GM06990 (cell line): ENCODE results near the gene PIGS.
"Not testable (repeated sequence)": the region's sequence is repeated elsewhere in the genome, so short reads cannot be mapped to it uniquely, and the experiment has no call there.

Source experiments
- DNase-seq: peaks from one replicate; pipeline ENCODE4 v3.0.0-alpha.2; 2011; ENCODE audit not compliant: insufficient read length; ENCODE audit errors: extremely low read depth
- H3K27me3 ChIP-seq: replicated peaks from 2 replicates; pipeline ENCODE4 v1.6.0; 2011; ENCODE audit warnings: low read length; ENCODE audit not compliant: control insufficient read depth, insufficient read depth
- H3K36me3 ChIP-seq: 2 replicates; pipeline ENCODE4 v1.5.1; 2011; ENCODE audit warnings: low read length; ENCODE audit not compliant: control insufficient read depth, insufficient read depth
- H3K4me3 ChIP-seq: replicated peaks from 2 replicates; pipeline ENCODE4 v1.5.1; 2011; ENCODE audit warnings: low read depth, mild to moderate bottlenecking, control low read depth, low read length
- TF ChIP-seq, protein P1 (sequence below): IDR thresholded peaks from 2 replicates; pipeline ENCODE4 v1.5.1; 2011; ENCODE audit warnings: low read length, control low read depth, mild to moderate bottlenecking, inconsistent platforms; ENCODE audit not compliant: insufficient read depth, poor library complexity, severe bottlenecking

The PIGS gene

DNA sequence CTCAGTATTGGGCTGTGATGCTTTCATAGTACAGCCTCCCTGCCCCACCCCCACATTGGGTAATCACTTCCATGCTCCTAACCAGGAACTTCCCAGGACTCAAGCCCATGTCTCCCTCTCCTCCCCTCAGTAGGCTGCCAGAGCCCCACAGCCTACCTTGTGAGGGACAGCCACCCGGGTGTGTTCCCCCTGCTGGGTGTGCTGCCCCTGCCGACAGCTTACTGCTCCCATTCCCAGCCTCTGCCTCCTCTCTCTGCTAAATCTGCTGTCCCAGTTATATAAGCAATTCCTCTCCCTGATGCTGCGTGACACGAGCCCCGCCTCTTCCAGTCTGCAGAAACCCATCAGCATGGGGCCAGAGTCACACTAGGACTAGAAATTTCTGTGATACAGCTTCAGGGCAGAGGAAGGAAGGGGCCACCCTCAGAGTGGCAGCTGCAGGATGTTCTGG lies 42.6 kb upstream of the PIGS start, which contains the start of gene RSKR:
Gene RSKR (minus strand): TSS at position 255 of the 451 bp plus-strand sequence. CDS start 24 bp downstream, at position 231.
- Histone ChIP-seq H3K4me3 (no peak within 1 kb of the TSS), H3K27me3 (no peaks in the 10 kb centered on the region), H3K36me3 (peaks cover 31% of the 10 kb centered on the region)
- DNase-seq = no peak
- TF ChIP-seq, protein P1, sequence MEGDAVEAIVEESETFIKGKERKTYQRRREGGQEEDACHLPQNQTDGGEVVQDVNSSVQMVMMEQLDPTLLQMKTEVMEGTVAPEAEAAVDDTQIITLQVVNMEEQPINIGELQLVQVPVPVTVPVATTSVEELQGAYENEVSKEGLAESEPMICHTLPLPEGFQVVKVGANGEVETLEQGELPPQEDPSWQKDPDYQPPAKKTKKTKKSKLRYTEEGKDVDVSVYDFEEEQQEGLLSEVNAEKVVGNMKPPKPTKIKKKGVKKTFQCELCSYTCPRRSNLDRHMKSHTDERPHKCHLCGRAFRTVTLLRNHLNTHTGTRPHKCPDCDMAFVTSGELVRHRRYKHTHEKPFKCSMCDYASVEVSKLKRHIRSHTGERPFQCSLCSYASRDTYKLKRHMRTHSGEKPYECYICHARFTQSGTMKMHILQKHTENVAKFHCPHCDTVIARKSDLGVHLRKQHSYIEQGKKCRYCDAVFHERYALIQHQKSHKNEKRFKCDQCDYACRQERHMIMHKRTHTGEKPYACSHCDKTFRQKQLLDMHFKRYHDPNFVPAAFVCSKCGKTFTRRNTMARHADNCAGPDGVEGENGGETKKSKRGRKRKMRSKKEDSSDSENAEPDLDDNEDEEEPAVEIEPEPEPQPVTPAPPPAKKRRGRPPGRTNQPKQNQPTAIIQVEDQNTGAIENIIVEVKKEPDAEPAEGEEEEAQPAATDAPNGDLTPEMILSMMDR = no peak

DNA sequence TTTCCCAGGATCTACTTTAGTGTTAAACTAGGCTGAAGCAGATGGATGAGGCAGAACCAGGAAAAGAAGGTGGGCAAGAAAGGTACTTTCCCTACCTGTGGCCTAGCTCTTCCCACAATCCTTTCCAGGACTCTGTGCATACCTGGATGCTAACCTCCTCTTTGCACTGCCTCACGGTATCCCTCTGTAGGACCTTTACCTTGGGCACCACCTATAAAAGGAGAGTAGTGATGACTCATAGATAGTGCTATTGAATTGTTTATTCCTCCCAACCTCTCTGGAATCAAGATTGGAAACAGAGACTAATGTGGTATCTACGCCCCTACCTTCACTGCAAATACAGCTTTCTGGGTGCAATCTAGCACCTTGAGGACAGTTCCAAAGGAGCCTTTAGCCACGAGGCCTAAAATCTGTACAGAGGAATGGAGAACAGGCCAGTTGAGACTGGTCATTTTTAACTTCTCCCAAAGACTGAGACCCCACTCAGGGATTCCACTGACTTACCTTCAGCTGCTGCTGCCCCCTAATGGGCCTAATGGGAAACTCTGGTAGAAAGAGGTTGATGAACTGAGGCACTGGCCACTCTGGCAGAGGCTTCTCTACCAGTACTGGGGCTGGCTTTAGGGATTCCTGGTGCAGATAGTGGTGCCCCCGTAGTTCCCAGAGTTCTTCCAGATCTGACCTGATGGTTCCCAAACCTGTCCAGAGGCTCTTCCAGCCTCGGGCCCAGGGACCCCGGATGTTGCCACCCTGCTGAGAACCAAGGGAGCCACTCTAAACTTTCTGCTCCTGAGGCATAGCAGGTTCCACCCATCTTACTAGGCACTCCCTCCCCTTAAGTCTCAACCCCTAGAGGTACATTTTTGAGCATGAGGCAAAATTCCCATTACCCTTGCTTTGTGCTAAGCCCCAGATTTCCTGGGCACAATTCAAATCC lies 41.9 kb upstream of the PIGS start:
- peaks cover 27% of the 10 kb centered on the region for H3K36me3 ChIP-seq

DNA sequence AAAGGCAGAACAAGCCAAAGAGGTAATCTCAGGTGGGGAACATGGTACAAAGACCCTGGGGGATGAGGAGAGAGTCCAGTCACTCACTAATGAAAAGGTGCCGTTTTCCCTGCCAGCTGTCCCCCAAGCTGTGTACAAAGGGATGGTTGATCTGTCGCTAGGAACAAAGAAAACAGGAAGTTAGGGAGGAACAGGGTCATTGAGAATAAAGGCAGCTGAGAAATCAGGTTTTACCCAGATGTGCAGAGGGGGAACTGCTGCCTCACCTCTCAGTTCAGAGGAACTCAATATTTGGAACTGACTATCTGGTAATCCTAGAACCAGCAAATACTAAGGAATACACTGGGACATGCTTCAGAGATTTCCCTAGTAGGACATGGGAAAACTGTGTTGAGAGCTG lies 41.2 kb upstream of the PIGS start:
- H3K27me3 ChIP-seq = no peaks in the 10 kb centered on the region
- TF ChIP-seq, protein P1 = no peak
- H3K4me3 ChIP-seq = no peak overlapping the region
- no peak for DNase-seq
- H3K36me3 ChIP-seq = peaks cover 27% of the 10 kb centered on the region

More for the DNA sequence above, 41.9 kb upstream of the PIGS start:
- DNase-seq = no peak
- H3K27me3 ChIP-seq = no peaks in the 10 kb centered on the region
- no peak overlapping the region for H3K4me3 ChIP-seq
- TF ChIP-seq, protein P1 = peak; percentile 76

DNA sequence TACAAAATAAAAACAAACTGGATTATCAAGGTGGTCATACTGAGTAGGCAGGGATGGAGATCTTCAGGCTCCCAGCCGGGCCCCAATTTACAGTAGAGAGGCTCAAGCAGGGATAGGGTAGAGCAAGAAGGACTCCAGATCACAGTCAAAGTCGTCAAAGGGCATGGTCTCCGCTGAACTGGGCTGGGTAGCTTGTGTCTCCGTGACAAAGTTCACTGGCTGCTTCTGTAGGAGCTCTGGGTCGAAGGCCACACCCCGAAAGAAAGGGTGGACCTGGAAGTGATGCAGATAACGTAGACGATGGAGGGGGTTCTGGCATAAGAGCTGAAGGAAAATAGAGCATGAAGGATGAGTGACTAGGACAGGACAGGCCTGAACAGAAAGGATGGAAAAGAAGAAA lies 39.1 kb upstream of the PIGS start:
- TF ChIP-seq, protein P1 = no peak
- Histone ChIP-seq H3K36me3 (peaks cover 16% of the 10 kb centered on the region), H3K4me3 (no peak overlapping the region), H3K27me3 (no peaks in the 10 kb centered on the region)
- no peak for DNase-seq

DNA sequence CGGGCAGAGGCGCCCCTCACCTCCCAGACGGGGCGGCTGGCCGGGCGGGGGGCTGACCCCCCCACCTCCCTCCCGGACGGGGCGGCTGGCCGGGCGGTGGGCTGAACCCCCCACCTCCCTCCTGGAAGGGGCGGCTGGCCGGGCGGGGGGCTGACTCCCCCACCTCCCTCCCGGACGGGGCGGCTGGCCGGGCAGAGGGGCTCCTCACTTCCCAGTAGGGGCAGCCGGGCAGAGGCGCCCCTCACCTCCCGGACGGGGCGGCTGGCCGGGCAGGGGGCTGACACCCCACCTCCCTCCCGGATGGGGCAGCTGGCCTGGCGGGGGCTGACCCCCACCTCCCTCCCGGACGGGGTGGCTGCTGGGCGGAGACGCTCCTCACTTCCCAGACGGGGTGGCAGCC lies 32.7 kb upstream of the PIGS start:
- DNase-seq, H3K36me3 ChIP-seq, H3K27me3 ChIP-seq, H3K4me3 ChIP-seq: not testable (repeated sequence)
